NCI-H82 treated with DMSO at 0.1 percent for 48 hours (cell line): ENCODE results near the gene NID1.
"Not testable (repeated sequence)": the region's sequence is repeated elsewhere in the genome, so short reads cannot be mapped to it uniquely, and the experiment has no call there.

Experiments
- DNase-seq: peaks from one replicate; lab custom pipeline; 2025; ENCODE audit not compliant: unreplicated experiment; lab: John Stamatoyannopoulos, UW

Gene NID1

DNA sequence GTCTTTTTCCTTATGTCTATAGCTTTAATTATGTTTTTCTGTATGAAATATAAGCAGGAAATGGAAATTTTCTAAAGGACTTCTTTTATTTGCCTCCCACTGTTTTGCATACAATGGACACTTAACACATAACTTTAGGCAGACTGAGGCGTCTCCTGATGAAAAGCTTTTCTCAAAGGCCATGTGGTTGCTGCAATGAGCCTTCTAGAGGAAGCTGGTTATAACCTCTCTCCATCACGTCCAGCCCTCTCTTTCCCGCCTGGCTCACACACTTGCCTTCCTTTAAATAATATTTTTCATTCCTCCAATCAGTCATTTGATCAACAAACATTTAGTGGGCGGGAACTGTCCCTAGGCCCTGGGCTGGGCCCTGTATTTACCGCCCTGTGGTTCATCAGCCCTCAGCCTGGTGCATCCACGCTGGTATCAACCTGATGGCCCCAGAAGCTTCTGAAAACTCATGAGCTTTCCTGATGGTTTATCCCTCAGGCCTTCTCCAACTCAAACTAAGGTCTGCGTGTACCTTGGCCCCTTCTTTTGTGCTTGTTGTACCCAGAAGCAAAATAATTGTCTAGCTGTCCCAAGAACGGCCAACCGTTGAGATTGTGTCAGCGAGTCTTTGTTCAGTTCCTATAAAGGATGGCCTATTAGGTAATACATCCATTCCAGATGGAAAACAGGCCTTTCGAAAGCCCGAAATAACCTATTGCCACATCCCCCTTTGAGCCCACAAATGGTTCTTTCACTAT, 122.8 kb downstream of the NID1 start:
- DNase-seq: no peak

DNA sequence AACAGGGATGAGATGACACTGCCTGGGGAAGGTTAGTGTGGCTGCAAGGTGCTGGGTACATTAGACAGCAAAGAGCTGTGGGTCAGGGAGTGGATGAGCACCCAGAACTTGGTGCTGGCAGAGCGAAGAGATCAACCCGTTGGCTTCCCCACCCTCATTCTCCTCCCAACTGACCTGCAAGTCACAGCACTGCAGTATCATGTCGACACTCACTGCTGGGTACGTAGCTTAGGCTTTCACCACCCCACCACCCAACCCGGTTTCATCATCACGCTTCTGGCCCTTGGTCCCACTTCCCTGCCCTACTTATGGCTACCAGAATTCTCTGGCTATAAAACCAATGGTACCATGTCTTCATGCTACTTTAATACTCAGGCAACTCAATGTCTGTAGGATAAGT, 124.6 kb downstream of the NID1 start:
- no peak for DNase-seq

DNA sequence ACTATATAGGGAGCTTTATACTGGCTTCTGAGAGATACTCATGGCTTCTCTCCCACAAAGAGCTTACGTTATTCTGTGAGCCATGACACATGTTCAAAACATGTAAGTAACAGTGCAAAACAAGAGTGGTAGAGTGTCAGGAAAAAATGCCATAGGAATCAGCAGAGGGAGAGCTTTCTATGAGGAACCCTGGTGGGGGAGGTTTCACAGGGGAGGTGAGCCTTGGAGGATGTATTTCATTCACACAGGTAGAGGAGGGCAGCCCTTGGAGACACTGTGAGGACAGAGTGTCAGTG, 125.5 kb downstream of the NID1 start:
- DNase-seq: no peak

DNA sequence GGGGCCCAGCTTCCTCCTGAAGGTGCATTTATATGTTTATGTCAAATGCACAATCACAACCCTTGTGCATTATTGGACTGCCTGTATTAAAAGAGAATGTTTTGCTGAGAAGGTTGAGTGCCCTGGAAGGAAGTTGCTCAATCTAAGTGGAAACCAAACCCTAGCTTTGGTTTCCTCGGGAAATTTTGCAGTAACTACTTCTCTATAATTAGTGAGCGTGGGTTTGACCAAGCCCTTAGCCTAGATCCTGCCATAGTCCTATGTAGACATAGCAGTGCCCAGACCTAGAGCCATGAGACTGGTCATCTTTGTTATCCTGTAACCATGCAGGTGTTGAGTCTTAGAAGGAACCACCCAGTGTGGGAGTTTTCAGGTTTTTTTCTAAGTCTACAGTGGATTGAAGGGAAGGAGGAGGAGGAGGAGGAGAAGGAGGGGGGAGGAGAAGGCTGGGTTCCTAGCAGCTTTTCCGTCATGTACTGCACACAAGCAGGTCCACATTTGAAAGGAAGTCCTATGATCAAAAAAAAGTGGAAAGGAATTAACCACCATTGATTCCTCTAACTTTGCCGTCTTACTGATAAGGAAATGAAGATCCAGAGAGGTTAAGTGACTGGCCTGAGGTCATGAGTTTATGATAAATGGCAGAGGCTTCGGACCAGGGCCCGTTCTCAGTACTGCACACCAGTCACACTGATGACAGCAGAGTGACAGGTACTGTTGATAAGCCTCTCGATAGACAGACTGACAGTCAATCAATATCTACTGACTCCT, 126.0 kb downstream of the NID1 start:
- DNase-seq: no peak

DNA sequence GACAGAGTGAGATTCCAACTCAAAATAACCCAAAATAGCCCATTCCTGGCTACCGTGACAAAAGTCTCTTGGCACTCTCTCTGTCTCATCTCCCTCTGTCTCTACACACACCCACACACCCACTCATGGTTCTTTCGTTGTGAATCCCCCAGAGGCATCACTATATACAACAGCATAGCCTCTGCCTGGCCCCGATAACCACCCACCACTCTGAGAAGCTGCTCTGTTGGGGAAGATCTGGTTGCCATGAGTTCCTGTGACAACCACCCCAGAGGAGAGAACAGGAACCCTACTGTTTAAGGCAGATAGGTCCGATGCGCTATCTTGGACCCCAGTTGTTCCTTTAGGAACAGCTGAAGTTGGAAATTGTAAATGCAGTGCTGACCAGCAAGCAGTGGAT, 127.8 kb downstream of the NID1 start:
- DNase-seq: no peak

DNA sequence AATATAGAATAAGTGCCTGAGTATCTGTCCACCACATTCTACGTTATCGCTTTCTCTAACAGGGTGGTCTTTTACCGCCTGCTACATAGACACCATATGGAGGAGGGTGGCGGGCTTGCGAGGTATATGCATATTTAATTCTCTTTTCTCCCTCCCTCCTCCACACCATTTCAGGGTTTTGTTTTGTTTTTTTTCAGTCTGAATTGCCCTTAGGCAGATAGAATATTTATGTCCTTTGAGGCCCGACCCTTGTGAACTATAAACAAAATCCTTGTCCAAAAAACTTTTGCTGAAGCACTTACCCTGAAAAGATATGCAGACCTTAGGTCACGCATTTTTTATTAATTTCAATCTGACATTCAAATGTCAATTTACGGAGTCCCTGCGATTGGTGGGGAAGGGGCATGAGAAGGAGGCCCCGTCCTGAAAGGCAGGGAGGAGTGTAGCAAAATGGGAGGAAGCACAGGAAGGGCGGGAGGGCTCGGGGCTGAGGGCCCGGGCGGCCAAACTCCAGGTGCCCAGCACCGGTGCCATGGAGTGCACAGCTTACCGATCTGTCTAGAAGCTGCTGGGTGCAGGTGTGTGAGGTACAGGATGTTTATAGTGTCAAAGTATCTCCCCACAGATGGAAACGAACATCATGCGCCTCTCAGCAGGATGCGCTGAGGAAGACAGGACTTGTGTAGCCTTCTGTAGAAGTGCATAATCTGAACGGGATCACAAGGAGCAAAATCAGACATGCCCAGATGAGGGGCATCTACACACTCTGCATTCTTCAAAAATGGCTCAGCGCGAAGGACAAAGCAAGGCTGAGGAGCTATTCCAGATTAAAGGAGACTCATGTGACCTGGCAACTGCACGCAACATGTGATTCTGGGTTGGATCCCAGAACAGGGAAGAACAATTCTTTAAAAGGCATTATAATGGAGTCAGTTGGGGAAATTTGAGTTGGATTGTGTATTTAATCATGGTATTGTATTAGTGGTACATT, 129.4 kb downstream of the NID1 start:
- no peak for DNase-seq

DNA sequence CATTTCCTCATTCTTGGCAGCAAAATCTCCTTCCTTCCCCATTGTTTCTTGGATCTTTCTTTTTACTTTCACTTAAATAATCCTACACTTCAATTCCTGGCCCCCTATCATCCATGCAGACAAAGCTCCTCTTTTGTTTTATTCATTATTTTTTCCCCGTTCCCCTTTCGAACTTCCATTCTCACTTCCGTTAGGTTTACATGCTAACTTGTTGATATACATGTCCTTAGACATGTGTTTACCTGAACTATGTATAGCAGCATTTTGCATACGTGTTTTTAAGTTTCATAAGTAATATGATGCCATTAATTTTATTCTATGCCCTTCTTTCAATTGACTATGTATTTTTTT, 131.1 kb downstream of the NID1 start:
- DNase-seq: no peak

DNA sequence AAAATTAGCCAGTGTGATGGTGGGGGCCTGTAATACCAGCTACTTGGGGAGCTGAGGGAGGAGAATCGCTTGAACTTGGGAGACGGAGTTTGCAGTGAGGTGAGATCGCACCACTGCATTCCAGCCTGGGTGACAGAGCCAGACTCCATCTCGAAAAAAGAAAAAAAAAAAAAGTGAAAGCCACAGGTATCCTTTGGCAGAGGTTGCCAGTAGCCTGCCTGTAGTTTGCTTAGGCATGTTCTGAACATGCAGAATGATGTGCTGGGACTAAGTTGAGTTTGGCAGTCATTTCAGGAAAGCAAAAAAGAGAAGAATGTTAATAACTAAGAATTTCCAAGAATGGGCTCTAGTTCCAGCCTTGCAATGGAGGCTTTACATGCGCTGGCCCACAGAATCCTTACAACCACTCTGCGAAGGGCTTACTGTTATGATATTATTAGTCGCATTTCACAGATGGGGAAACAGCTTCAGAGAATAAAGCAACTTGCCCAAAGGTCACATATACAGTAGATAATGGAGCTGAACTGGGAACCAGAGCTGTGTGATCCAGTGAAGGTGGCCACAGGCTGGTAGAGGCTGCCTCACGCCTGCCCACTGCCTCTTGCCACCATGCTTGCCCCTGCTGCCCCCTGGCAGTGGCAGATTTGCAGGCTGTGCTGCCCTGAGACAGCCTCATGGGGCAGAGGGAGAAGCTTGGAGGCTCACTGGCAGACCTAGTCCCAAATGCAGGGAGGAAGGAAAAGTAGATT, 131.7 kb downstream of the NID1 start:
- DNase-seq: no peak

DNA sequence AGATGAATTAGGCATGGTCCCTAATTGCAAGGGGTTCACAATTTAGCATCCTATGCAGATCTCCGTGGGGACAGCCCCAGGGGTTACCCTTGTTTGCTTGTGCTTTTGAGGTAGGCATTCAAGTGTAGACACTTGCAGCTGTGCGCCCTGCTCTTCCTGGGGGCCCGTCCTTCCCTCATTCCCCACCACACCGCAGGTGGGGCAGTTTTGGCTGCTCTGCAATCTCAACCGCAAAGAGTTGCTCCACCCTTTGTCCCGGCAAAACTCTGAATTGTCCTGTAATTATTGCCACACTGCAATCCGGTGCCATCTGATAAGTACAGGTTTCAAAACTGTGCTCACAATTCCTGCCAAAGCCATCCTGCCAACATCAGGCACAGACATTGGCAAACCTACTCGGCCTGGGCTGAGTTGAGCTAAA, 132.8 kb downstream of the NID1 start:
- DNase-seq: no peak

DNA sequence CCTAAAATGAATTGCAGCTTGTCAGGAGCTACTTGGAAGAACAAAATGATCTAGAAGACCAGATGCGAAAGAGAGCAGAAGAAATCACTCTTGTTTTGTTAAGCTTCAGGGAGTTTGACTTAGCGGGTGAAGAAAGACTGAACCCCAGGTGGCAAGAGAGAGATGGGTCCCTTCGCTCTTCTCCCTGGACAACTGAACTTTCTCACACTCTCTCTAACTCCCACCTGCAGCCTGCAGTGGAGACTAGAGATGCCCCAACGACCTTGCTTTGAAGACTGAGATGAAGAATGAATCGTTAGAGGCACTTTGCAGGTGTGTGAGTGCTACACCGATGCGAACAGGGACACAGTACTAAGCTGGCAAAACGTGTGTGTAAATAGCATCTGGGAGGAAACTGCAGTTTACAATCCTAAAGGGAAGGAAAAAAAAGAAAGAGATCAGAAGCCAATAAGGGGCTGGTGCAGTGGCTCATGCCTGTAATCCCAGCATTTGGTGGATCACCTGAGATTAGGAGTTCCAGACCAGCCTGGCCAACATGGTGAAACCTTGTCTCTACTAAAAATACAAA, 133.6 kb downstream of the NID1 start:
- no peak for DNase-seq

DNA sequence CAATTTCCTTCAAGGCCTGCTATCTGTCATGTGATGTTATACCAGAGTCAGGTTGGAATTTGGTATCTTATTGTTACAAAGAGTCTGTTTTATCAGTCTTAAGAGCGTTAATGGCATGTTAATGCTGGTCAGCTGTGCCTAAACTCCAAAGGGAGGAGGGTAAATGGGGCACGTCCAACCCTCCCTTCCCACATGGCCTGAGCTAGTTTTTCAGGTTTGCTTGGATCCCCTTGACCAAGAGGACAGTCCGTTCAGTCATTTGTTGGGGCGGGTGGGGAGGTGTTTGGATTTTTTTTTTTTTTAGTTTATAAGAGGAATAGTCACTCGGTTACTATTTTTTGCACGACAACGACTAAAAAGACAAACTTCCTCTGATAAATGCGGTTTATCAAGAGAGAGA, 134.3 kb downstream of the NID1 start:
- no peak for DNase-seq

DNA sequence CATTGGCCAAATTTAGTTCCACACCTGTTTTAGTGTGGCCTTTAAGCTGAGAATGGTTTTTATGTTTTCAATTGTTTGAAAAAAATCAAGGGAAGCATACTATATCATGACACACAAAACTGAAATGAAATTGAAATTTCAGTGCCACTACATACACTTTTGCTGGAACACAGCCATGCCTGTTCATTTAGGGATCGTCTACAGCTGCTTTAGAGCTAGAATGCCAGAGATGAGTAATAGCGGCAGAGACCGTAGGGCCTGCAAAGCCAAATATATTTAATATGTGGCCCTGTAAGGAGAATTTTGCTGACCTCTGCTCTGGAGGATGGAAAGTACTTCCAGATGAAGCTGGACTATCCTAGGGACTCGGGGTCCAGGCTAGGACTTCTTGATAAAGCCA, 135.7 kb downstream of the NID1 start:
- no peak for DNase-seq

DNA sequence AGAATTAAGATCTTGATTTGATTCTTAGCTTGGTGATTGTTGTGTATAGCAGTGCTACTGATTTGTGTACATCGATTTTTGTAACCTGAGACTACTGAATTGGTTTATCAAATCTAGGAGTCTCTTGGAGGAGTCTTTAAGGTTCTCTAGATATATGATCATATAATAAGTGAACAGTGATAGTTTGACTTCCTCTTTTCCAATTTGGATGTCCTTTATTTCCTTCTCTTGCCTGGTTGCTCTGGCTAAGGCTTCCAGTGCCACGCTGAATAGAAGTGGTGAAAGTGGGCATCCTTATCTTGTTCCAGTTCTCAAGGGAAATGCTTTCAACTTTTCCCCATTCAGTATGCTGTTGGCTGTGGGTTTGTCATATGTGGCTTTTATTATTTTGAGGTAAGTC, 136.7 kb downstream of the NID1 start:
- no peak for DNase-seq

DNA sequence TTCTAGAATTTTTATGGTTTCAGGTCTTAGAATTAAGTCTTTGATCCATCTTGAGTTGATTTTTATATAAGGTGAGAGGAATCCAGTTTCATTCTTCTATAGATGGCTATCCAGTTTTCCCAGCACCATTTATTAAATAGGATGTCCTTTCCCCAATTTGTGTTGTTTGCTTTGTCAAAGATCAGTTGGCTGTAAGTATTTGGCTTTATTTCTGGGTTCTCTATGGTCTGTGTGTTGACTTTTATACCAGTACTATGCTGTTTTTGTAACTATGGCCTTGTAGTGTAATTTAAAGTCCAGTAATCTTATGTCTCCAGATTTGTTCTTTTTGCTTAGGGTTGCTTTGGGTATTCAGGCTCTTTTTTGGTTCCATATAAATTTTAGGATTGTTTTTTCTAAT, 137.3 kb downstream of the NID1 start:
- DNase-seq: not testable (repeated sequence)
